Measurements from ENCODE around the gene IL32.

Gene IL32

DNA sequence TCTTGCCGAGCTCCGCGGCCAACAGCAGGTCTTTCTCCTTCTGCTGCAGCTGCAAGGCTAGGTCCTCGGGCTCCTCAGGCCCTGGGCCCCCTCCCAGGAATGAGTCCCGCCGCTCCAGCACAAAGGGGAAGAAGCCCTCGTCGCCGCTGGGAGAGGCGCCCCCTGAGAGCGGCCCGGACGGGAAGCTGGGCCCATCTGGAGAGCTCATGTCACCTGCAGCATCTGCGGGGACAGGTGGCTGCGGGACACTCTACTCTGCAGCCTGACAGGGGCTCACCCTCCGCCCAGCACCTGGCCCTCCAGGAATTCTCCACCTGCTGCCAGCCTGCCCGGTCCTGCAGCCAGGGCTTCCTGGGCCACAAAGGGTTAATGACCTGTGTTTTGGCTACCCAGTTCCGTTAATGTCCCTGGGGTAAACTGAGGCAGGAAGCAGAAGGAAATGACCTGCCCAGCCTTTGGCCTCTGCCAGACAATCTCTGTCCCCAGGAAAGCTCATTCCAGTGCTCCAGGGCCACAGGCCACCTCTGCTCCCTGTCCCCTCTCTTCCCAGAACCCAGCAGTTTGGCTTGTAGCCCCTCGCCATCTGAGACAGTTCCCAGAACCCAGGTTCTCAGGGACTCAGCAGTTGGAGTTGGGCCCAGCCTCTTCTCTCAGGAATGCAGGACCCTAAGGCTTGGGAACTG is 30.0 kb upstream of the IL32 start:
- no peak for TF ChIP-seq TEAD4 (IDR thresholded peaks at IDR 0.05)
- no peak for TF ChIP-seq CEBPB (IDR thresholded peaks at IDR 0.05)
- TF ChIP-seq TCF12 (IDR thresholded peaks at IDR 0.05; ENCODE audit: low read depth), result no peak
- TF ChIP-seq ZBTB7A (IDR thresholded peaks at IDR 0.05; ENCODE audit: low read depth), result no peak
- TF ChIP-seq FOXM1 (IDR thresholded peaks at IDR 0.05; ENCODE audit: borderline replicate concordance, low read depth), result no peak
- no peak for TF ChIP-seq YY1 (IDR thresholded peaks at IDR 0.05; ENCODE audit: low read depth)
- no peak for TF ChIP-seq NFIC (IDR thresholded peaks at IDR 0.05)
- TF ChIP-seq, protein P1, sequence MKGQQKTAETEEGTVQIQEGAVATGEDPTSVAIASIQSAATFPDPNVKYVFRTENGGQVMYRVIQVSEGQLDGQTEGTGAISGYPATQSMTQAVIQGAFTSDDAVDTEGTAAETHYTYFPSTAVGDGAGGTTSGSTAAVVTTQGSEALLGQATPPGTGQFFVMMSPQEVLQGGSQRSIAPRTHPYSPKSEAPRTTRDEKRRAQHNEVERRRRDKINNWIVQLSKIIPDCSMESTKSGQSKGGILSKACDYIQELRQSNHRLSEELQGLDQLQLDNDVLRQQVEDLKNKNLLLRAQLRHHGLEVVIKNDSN (IDR thresholded peaks at IDR 0.05), result no peak
- no peak for TF ChIP-seq EGR1 (IDR thresholded peaks at IDR 0.05)
- no peak for TF ChIP-seq RAD21 (IDR thresholded peaks at IDR 0.05; ENCODE audit: low read depth)
- TF ChIP-seq CREB1 (IDR thresholded peaks at IDR 0.05; ENCODE audit: low read depth), result no peak
- TF ChIP-seq, protein P2, sequence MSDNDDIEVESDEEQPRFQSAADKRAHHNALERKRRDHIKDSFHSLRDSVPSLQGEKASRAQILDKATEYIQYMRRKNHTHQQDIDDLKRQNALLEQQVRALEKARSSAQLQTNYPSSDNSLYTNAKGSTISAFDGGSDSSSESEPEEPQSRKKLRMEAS (IDR thresholded peaks at IDR 0.05), result no peak
- TF ChIP-seq EP300 (IDR thresholded peaks at IDR 0.05; ENCODE audit: borderline replicate concordance), result no peak

GRCh38 chr16:3035972-3036725 is 29.3 kb upstream of the IL32 start:
- TF ChIP-seq YY1 (IDR thresholded peaks at IDR 0.05; ENCODE audit: low read depth), result no peak
- TF ChIP-seq NFIC (IDR thresholded peaks at IDR 0.05), result 0 out of 2 replicates have a peak, but pooled peaks have one; percentile 16
- TF ChIP-seq FOXM1 (IDR thresholded peaks at IDR 0.05; ENCODE audit: borderline replicate concordance, low read depth), result no peak
- peak; percentile 75 for TF ChIP-seq ZBTB7A (IDR thresholded peaks at IDR 0.05; ENCODE audit: low read depth)

- 0 out of 2 replicates have a peak, but pooled peaks have one; percentile 17 for TF ChIP-seq TCF12 (IDR thresholded peaks at IDR 0.05; ENCODE audit: low read depth)
- TF ChIP-seq RAD21 (IDR thresholded peaks at IDR 0.05; ENCODE audit: low read depth), result no peak
- TF ChIP-seq ZBTB7A (IDR thresholded peaks at IDR 0.05; ENCODE audit: low read depth), result peak; percentile 8; the same call in 1 of the 2 replicates
- TF ChIP-seq FOXM1 (IDR thresholded peaks at IDR 0.05; ENCODE audit: borderline replicate concordance, low read depth), result no peak
- TF ChIP-seq REST (IDR thresholded peaks at IDR 0.05; ENCODE audit: low read depth), result no peak
- peak; percentile 40; the same call in 1 of the 2 replicates for TF ChIP-seq TAF1 (IDR thresholded peaks at IDR 0.05; ENCODE audit: low read depth)
- TF ChIP-seq, protein P2 (IDR thresholded peaks at IDR 0.05), result no peak
- no peak for TF ChIP-seq YY1 (IDR thresholded peaks at IDR 0.05; ENCODE audit: low read depth)
- TF ChIP-seq NFIC (IDR thresholded peaks at IDR 0.05), result no peak
Measured at GRCh38 chr16:3036726-3037315, 28.6 kb upstream of the IL32 start, which contains the start of gene BICDL2. Gene BICDL2 (minus strand): TSS chr16:3036944. CDS start chr16:3035496, 1,448 bp downstream.

DNA sequence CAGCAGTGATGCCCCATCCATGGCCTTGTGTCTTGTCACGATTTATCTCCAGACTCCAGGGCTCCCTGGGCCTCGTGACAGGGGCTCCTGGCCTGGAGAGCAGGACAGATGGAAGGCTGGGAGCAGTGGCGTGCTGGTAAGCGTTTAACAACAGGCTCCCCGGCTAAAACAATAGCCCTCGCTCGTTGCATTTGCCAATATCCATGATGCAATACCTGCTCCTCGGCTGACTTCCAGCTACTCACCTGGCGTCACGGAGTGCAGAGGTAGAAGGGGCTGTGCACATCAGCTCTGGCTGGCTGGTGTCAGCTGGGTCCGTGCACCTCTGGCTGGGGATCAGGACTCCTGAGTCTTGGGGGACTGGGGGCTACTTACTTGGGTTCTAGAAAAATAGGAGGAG is 27.2 kb upstream of the IL32 start:
- no peak for TF ChIP-seq YY1 (IDR thresholded peaks at IDR 0.05; ENCODE audit: low read depth)
- TF ChIP-seq CREB1 (IDR thresholded peaks at IDR 0.05; ENCODE audit: low read depth), result no peak
- no peak for TF ChIP-seq REST (IDR thresholded peaks at IDR 0.05; ENCODE audit: low read depth)
- peak; percentile 88 for TF ChIP-seq NFIC (IDR thresholded peaks at IDR 0.05)
- no peak for TF ChIP-seq ZBTB7A (IDR thresholded peaks at IDR 0.05; ENCODE audit: low read depth)
- TF ChIP-seq FOXM1 (IDR thresholded peaks at IDR 0.05; ENCODE audit: borderline replicate concordance, low read depth), result no peak
- TF ChIP-seq RAD21 (IDR thresholded peaks at IDR 0.05; ENCODE audit: low read depth), result no peak
- peak; percentile 98 for TF ChIP-seq CEBPB (IDR thresholded peaks at IDR 0.05)
- 0 out of 2 replicates have a peak, but pooled peaks have one; percentile 23 for TF ChIP-seq EP300 (IDR thresholded peaks at IDR 0.05; ENCODE audit: borderline replicate concordance)
- TF ChIP-seq TAF1 (IDR thresholded peaks at IDR 0.05; ENCODE audit: low read depth), result no peak
- TF ChIP-seq, protein P2 (IDR thresholded peaks at IDR 0.05), result no peak; the same call in 1 of the 2 replicates
- 0 out of 2 replicates have a peak, but pooled peaks have one; percentile 14 for TF ChIP-seq TEAD4 (IDR thresholded peaks at IDR 0.05)
- TF ChIP-seq, protein P1 (IDR thresholded peaks at IDR 0.05), result peak; percentile 27; the same call in 1 of the 2 replicates
- no peak for TF ChIP-seq EGR1 (IDR thresholded peaks at IDR 0.05)
- 0 out of 2 replicates have a peak, but pooled peaks have one; percentile 23 for TF ChIP-seq TCF12 (IDR thresholded peaks at IDR 0.05; ENCODE audit: low read depth)

Data from Ishikawa (cell line).